ENCODE data around the gene MAPK8IP3.

The MAPK8IP3 gene

GRCh38 chr16:1759511-1759910 lies 53.5 kb downstream of the MAPK8IP3 start:
- H3F3A ChIP-seq (ENCODE audit: control insufficient read depth, insufficient read depth), result no peaks in the 10 kb centered on the region
- H3K9me3 ChIP-seq (ENCODE audit: control insufficient read depth, insufficient read depth, low read length), result no peaks in the 10 kb centered on the region
- H3K4me2 ChIP-seq (ENCODE audit: low read length), result no peak overlapping the region
- no peaks in the 10 kb centered on the region for H3K9me2 ChIP-seq (replicated peaks; ENCODE audit: control insufficient read depth, low read length)
- H3K79me2 ChIP-seq (ENCODE audit: control insufficient read depth, low read length), result no peaks in the 10 kb centered on the region
- TF ChIP-seq EZH2phosphoT487 (IDR thresholded peaks at IDR 0.05; ENCODE audit: borderline replicate concordance, low read length), result no peak
- TF ChIP-seq, protein P1, sequence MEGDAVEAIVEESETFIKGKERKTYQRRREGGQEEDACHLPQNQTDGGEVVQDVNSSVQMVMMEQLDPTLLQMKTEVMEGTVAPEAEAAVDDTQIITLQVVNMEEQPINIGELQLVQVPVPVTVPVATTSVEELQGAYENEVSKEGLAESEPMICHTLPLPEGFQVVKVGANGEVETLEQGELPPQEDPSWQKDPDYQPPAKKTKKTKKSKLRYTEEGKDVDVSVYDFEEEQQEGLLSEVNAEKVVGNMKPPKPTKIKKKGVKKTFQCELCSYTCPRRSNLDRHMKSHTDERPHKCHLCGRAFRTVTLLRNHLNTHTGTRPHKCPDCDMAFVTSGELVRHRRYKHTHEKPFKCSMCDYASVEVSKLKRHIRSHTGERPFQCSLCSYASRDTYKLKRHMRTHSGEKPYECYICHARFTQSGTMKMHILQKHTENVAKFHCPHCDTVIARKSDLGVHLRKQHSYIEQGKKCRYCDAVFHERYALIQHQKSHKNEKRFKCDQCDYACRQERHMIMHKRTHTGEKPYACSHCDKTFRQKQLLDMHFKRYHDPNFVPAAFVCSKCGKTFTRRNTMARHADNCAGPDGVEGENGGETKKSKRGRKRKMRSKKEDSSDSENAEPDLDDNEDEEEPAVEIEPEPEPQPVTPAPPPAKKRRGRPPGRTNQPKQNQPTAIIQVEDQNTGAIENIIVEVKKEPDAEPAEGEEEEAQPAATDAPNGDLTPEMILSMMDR (IDR thresholded peaks at IDR 0.05; ENCODE audit: low read depth, low read length, poor library complexity, severe bottlenecking), result no peak
- H4K20me1 ChIP-seq (ENCODE audit: control insufficient read depth, insufficient read depth, low read depth, low read length), result no peaks in the 10 kb centered on the region
- H3K4me3 ChIP-seq (ENCODE audit: low read length), result no peak overlapping the region
- no peak overlapping the region for H3K27ac ChIP-seq (ENCODE audit: low read depth, low read length)
- H3K27me3 ChIP-seq (ENCODE audit: control insufficient read depth, low read length), result no peaks in the 10 kb centered on the region
- peaks cover 50% of the 10 kb centered on the region for H3K36me3 ChIP-seq (ENCODE audit: control insufficient read depth, low read length)
- no peaks in the 10 kb centered on the region for H3K4me1 ChIP-seq (ENCODE audit: control insufficient read depth, low read length)

DNA sequence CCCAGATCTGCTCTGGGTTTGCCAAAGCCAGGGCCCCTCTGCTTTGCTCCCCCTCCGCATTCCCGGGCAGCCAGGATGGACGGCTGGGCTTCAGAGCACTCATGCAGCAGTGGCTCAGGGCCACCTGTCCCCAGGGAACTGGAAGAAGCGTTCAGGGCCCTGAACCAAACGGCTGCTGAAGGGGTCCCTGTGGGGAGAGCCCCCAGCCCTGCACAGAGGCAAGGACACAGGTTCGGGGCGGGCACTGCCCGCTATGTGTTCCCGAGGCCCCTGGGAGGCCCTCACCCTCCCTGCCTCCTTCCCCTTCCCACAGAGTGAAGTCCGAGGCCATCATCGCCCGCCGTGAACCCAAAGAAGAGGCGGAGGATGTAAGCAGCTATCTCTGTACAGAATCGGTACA lies 54.9 kb downstream of the MAPK8IP3 start:
- Histone ChIP-seq H3K4me3 (ENCODE audit: low read length) (no peak overlapping the region), H3K9me2 (replicated peaks; ENCODE audit: control insufficient read depth, low read length) (no peaks in the 10 kb centered on the region), H3K9me3 (ENCODE audit: control insufficient read depth, insufficient read depth, low read length) (no peaks in the 10 kb centered on the region), H4K20me1 (ENCODE audit: control insufficient read depth, insufficient read depth, low read depth, low read length) (no peaks in the 10 kb centered on the region), H3K36me3 (ENCODE audit: control insufficient read depth, low read length) (peaks cover 60% of the 10 kb centered on the region), H3F3A (ENCODE audit: control insufficient read depth, insufficient read depth) (no peaks in the 10 kb centered on the region), H3K27me3 (ENCODE audit: control insufficient read depth, low read length) (no peaks in the 10 kb centered on the region), H3K4me1 (ENCODE audit: control insufficient read depth, low read length) (no peaks in the 10 kb centered on the region), H3K79me2 (ENCODE audit: control insufficient read depth, low read length) (no peaks in the 10 kb centered on the region), H3K4me2 (ENCODE audit: low read length) (no peak overlapping the region), H3K27ac (ENCODE audit: low read depth, low read length) (no peak overlapping the region)
- TF ChIP-seq, protein P1 (IDR thresholded peaks at IDR 0.05; ENCODE audit: low read depth, low read length, poor library complexity, severe bottlenecking), result no peak
- no peak for TF ChIP-seq EZH2phosphoT487 (IDR thresholded peaks at IDR 0.05; ENCODE audit: borderline replicate concordance, low read length)

DNA sequence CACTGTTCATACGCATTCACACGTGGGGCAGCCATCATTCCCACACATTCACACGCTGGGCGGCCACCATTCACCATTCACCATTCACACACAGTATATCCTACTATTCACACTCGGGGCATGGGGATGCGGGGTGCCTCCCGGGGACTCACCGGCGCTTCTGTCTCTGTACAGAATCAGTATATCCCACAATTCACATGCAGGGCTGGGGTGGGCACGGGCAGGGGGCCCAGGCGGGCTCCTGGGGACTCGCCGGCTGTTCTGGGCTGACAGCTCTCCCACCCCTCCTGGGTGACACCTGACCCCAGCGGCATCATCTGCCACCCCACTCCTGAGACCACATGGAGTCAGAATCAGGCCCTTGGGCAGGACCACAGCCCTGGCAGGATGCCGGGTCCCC lies 55.8 kb downstream of the MAPK8IP3 start:
- Histone ChIP-seq H3K27me3 (ENCODE audit: control insufficient read depth, low read length) (no peaks in the 10 kb centered on the region), H3K4me2 (ENCODE audit: low read length) (no peak overlapping the region), H3K36me3 (ENCODE audit: control insufficient read depth, low read length) (peaks cover 65% of the 10 kb centered on the region), H4K20me1 (ENCODE audit: control insufficient read depth, insufficient read depth, low read depth, low read length) (no peaks in the 10 kb centered on the region), H3K9me3 (ENCODE audit: control insufficient read depth, insufficient read depth, low read length) (no peaks in the 10 kb centered on the region), H3K9me2 (replicated peaks; ENCODE audit: control insufficient read depth, low read length) (no peaks in the 10 kb centered on the region), H3K4me3 (ENCODE audit: low read length) (no peak overlapping the region), H3K79me2 (ENCODE audit: control insufficient read depth, low read length) (no peaks in the 10 kb centered on the region), H3F3A (ENCODE audit: control insufficient read depth, insufficient read depth) (no peaks in the 10 kb centered on the region), H3K27ac (ENCODE audit: low read depth, low read length) (no peak overlapping the region), H3K4me1 (ENCODE audit: control insufficient read depth, low read length) (no peaks in the 10 kb centered on the region)
- TF ChIP-seq, protein P1 (IDR thresholded peaks at IDR 0.05; ENCODE audit: low read depth, low read length, poor library complexity, severe bottlenecking), result no peak
- TF ChIP-seq EZH2phosphoT487 (IDR thresholded peaks at IDR 0.05; ENCODE audit: borderline replicate concordance, low read length), result no peak

Data from DOHH2 (cell line).